Endothelial cell (in vitro differentiated cells): ENCODE data around the gene GRM8. TPM values are rescaled to one million over a fixed set of nuclear protein-coding genes. Genes with fewer than 3 reads are reported as not detected.

Experiments used
- DNase-seq: peaks from one replicate; pipeline ENCODE4 v3.0.0; 2021; ENCODE audit warnings: low spot score
- H3K27ac Mint-ChIP-seq: one replicate; pipeline ENCODE4 v1.8.0; 2021; ENCODE audit warnings: mixed read lengths, inconsistent platforms; ENCODE audit not compliant: unreplicated experiment
- H3K27me3 Mint-ChIP-seq: one replicate; pipeline ENCODE4 v1.8.0; 2021; ENCODE audit warnings: mild to moderate bottlenecking, moderate library complexity, mixed read lengths, inconsistent platforms; ENCODE audit not compliant: unreplicated experiment
- H3K36me3 Mint-ChIP-seq: one replicate; pipeline ENCODE4 v1.8.0; 2021; ENCODE audit warnings: mild to moderate bottlenecking, low read depth, mixed read lengths, inconsistent platforms; ENCODE audit not compliant: unreplicated experiment
- H3K4me1 Mint-ChIP-seq: one replicate; pipeline ENCODE4 v1.8.0; 2021; ENCODE audit warnings: mild to moderate bottlenecking, mixed read lengths, inconsistent platforms; ENCODE audit not compliant: unreplicated experiment
- H3K4me3 Mint-ChIP-seq: one replicate; pipeline ENCODE4 v1.8.0; 2021; ENCODE audit warnings: mild to moderate bottlenecking, mixed read lengths, inconsistent platforms; ENCODE audit not compliant: unreplicated experiment
- H3K9me3 Mint-ChIP-seq: one replicate; pipeline ENCODE4 v1.8.0; 2021; ENCODE audit warnings: mixed read lengths, inconsistent platforms; ENCODE audit not compliant: unreplicated experiment
- total RNA-seq: library from RNA; stranded (reverse); fragmentation: NEBNext Ultra II Directional; extraction: Animal tissue kit (Norgen Biotek cat#: 25700); gene quantifications from one replicate; pipeline ENCODE4 v1.2.1, GENCODE V29; 2021; ENCODE audit not compliant: unreplicated experiment
- TF ChIP-seq, protein P1 (sequence below): fragments of 200-600 bp; sonication (generic); IDR thresholded peaks from one replicate; pipeline ENCODE4 v1.5.0; 2021; ENCODE audit warnings: antibody characterized with exemption; ENCODE audit not compliant: unreplicated experiment

Gene GRM8
- total RNA-seq, 1 donor from 2014 or later: 1.5 TPM

GRCh38 chr7:126424985-126425384 lies 827.8 kb downstream of the GRM8 start:
- Mint-ChIP-seq H3K4me1 (peaks cover 8% of the 10 kb centered on the region), H3K27me3 (no peaks in the 10 kb centered on the region), H3K36me3 (no peaks in the 10 kb centered on the region), H3K4me3 (no peak overlapping the region), H3K9me3 (no peaks in the 10 kb centered on the region), H3K27ac (no peak overlapping the region)
- DNase-seq: no peak
- TF ChIP-seq, protein P1, sequence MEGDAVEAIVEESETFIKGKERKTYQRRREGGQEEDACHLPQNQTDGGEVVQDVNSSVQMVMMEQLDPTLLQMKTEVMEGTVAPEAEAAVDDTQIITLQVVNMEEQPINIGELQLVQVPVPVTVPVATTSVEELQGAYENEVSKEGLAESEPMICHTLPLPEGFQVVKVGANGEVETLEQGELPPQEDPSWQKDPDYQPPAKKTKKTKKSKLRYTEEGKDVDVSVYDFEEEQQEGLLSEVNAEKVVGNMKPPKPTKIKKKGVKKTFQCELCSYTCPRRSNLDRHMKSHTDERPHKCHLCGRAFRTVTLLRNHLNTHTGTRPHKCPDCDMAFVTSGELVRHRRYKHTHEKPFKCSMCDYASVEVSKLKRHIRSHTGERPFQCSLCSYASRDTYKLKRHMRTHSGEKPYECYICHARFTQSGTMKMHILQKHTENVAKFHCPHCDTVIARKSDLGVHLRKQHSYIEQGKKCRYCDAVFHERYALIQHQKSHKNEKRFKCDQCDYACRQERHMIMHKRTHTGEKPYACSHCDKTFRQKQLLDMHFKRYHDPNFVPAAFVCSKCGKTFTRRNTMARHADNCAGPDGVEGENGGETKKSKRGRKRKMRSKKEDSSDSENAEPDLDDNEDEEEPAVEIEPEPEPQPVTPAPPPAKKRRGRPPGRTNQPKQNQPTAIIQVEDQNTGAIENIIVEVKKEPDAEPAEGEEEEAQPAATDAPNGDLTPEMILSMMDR: no peak

- H3K4me3 Mint-ChIP-seq: no peak overlapping the region
Measured at GRCh38 chr7:126419047-126419446, 833.7 kb downstream of the GRM8 start.

GRCh38 chr7:126411821-126412383 lies 840.8 kb downstream of the GRM8 start:
- DNase-seq: no peak
- TF ChIP-seq, protein P1: no peak
- H3K4me1 Mint-ChIP-seq: no peaks in the 10 kb centered on the region
- no peaks in the 10 kb centered on the region for H3K9me3 Mint-ChIP-seq
- H3K4me3 Mint-ChIP-seq: no peak overlapping the region
- no peaks in the 10 kb centered on the region for H3K36me3 Mint-ChIP-seq
- H3K27me3 Mint-ChIP-seq: no peaks in the 10 kb centered on the region
- H3K27ac Mint-ChIP-seq: no peak overlapping the region

More at GRCh38 chr7:126419047-126419446, 833.7 kb downstream of the GRM8 start:
- no peaks in the 10 kb centered on the region for H3K9me3 Mint-ChIP-seq
- TF ChIP-seq, protein P1: no peak
- no peak for DNase-seq
- no peaks in the 10 kb centered on the region for H3K27me3 Mint-ChIP-seq
- H3K36me3 Mint-ChIP-seq: no peaks in the 10 kb centered on the region
- H3K27ac Mint-ChIP-seq: no peak overlapping the region
- no peaks in the 10 kb centered on the region for H3K4me1 Mint-ChIP-seq

GRCh38 chr7:126411032-126411820 lies 841.5 kb downstream of the GRM8 start:
- H3K4me3 Mint-ChIP-seq: no peak overlapping the region
- H3K9me3 Mint-ChIP-seq: no peaks in the 10 kb centered on the region
- H3K27me3 Mint-ChIP-seq: no peaks in the 10 kb centered on the region
- DNase-seq: no peak
- H3K27ac Mint-ChIP-seq: no peak overlapping the region
- H3K36me3 Mint-ChIP-seq: no peaks in the 10 kb centered on the region
- no peaks in the 10 kb centered on the region for H3K4me1 Mint-ChIP-seq
- TF ChIP-seq, protein P1: no peak

DNA sequence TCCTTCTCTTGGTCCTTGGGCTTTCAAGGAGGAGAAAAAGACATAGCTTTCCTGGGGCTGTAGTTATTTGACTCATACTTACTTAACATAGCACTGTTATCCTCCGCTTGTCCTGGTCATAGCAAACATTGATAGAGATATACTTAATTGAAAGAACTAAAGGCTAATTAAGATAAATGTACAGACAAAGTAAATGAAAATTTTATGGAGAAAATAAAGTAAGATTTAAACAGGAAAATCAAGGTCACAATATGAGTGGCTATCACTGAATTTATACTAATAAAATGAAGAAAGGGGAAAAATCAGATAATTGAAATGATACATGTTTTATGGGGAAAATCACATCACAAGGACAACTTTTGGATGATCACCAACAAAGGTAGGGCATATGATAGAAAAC lies 849.7 kb downstream of the GRM8 start:
- Mint-ChIP-seq H3K9me3 (no peaks in the 10 kb centered on the region), H3K27ac (no peak overlapping the region), H3K4me3 (no peak overlapping the region), H3K4me1 (peaks cover 7% of the 10 kb centered on the region), H3K36me3 (no peaks in the 10 kb centered on the region), H3K27me3 (peaks cover 2% of the 10 kb centered on the region)
- no peak for DNase-seq
- TF ChIP-seq, protein P1: no peak
